ENCODE data around the gene HBG1. TPM values are rescaled to one million over a fixed set of nuclear protein-coding genes. Genes with fewer than 3 reads are reported as not detected.

Gene HBG1
- total and polyA plus RNA-seq, 2 donors (not counting 3 experiments of a cell fraction or from before 2014, with no cell fraction given), result 0.72 TPM; not detected in 1

- Histone ChIP-seq H3K9me3 (replicated peaks; ENCODE audit: control insufficient read depth, insufficient read depth, low read length) (no peaks in the 10 kb centered on the region), H4K20me1 (replicated peaks; ENCODE audit: control insufficient read depth, extremely low read depth, insufficient read depth, low read length) (no peaks in the 10 kb centered on the region), H3K4me3 (replicated peaks in 1 of 3; ENCODE audit: insufficient read depth in 1 of 3, low read depth in 1 of 3, low read length in 3 of 3) (no peak overlapping the region), H3K36me3 (ENCODE audit: control insufficient read depth in 2 of 2, extremely low read depth in 1 of 2, insufficient read depth in 2 of 2, low read length in 2 of 2) (no peaks in the 10 kb centered on the region), H2AFZ (ENCODE audit: low read depth, low read length) (no peak overlapping the region), H3K79me2 (ENCODE audit: control insufficient read depth, insufficient read depth, low read length) (no peaks in the 10 kb centered on the region), H3K4me1 (ENCODE audit: control insufficient read depth, extremely low read depth, insufficient read depth, low read length) (no peaks in the 10 kb centered on the region), H3K9ac (replicated peaks; ENCODE audit: extremely low read depth, insufficient read depth, low read length) (no peak overlapping the region), H3K27ac (ENCODE audit: insufficient read depth, low read depth, low read length) (no peak overlapping the region), H3K9me1 (replicated peaks; ENCODE audit: control insufficient read depth, extremely low read depth, insufficient read depth, low read length) (no peaks in the 10 kb centered on the region), H3K27me3 (ENCODE audit: control insufficient read depth in 2 of 2, insufficient read depth in 2 of 2, low read length in 2 of 2) (no peaks in the 10 kb centered on the region), H3K4me2 (ENCODE audit: insufficient read depth, low read length) (no peak overlapping the region)
- FAIRE-seq (no peak), DNase-seq (ENCODE audit: low read depth, low spot score) (no peak)
- no TSS peak for BruUV-seq (replicated peaks)
- ChIA-PET CTCF (no interaction called here), POLR2A (no interaction called here)
- dilution Hi-C loops (cut with MboI; ENCODE audit: extremely low pct_ligation_motif_present, low sequenced_read_pairs), result no loop called here
- intact Hi-C loops (cut with micrococcal nuclease), result no loop called here
- no peak for TF ChIP-seq FOS (IDR thresholded peaks at IDR 0.05; ENCODE audit: borderline replicate concordance, insufficient read depth, low read length)
- no peak for TF ChIP-seq CTCF (IDR thresholded peaks at IDR 0.05; ENCODE audit: extremely low read depth in 1 of 2, insufficient read depth in 1 of 2, low read depth in 1 of 2, low read length in 2 of 2)
- no peak for TF ChIP-seq MAX (IDR thresholded peaks at IDR 0.05; ENCODE audit: insufficient read depth, insufficient read length)
- no peak for TF ChIP-seq EZH2 (IDR thresholded peaks at IDR 0.05; ENCODE audit: borderline replicate concordance, low read depth, low read length, severe bottlenecking)
- TF ChIP-seq JUN (IDR thresholded peaks at IDR 0.05; ENCODE audit: borderline replicate concordance, insufficient read depth, insufficient read length, low read depth), result no peak
- no peak for TF ChIP-seq POLR2A (IDR thresholded peaks at IDR 0.05; ENCODE audit: low read depth, low read length)
- no peak for TF ChIP-seq GATA2 (IDR thresholded peaks at IDR 0.05; ENCODE audit: insufficient read depth, insufficient read length, low read depth, low read length)
- no peak for TF ChIP-seq POLR2AphosphoS5 (IDR thresholded peaks at IDR 0.05; ENCODE audit: insufficient read depth, low read depth, low read length)
- TF ChIP-seq MYC (IDR thresholded peaks at IDR 0.05; ENCODE audit: low read depth, low read length), result no peak
Measured at GRCh38 chr11:5232176-5232575, 17.5 kb downstream of the HBG1 start.

Measured in endothelial cell of umbilical vein (primary cell).